ENCODE results near the gene RALGPS1.

RALGPS1 gene

GRCh38 chr9:127056446-127056845 is 141.9 kb downstream of the RALGPS1 start:
- H3K4me3 Mint-ChIP-seq = no peak overlapping the region
- intact Hi-C loops (cut with micrococcal nuclease) = no loop called here
- H3K27me3 Mint-ChIP-seq = no peaks in the 10 kb centered on the region
- peaks cover 10% of the 10 kb centered on the region for H3K4me1 Mint-ChIP-seq (ENCODE audit: low read depth)
- no peaks in the 10 kb centered on the region for H3K36me3 Mint-ChIP-seq (ENCODE audit: low read depth)
- H3K9me3 Mint-ChIP-seq = no peaks in the 10 kb centered on the region
- H3K27ac Mint-ChIP-seq = no peak overlapping the region

- H3K36me3 Mint-ChIP-seq (ENCODE audit: low read depth) = no peaks in the 10 kb centered on the region
- H3K4me1 Mint-ChIP-seq (ENCODE audit: low read depth) = peaks cover 10% of the 10 kb centered on the region
- intact Hi-C loops (cut with micrococcal nuclease) = no loop called here
- no peaks in the 10 kb centered on the region for H3K27me3 Mint-ChIP-seq
- H3K4me3 Mint-ChIP-seq = no peak overlapping the region
- no peaks in the 10 kb centered on the region for H3K9me3 Mint-ChIP-seq
- no peak overlapping the region for H3K27ac Mint-ChIP-seq
Observed at GRCh38 chr9:127058011-127058644, 143.5 kb downstream of the RALGPS1 start.

GRCh38 chr9:127058645-127059021 is 144.1 kb downstream of the RALGPS1 start:
- H3K27ac Mint-ChIP-seq = no peak overlapping the region
- intact Hi-C loops (cut with micrococcal nuclease) = no loop called here
- no peak overlapping the region for H3K4me3 Mint-ChIP-seq
- H3K4me1 Mint-ChIP-seq (ENCODE audit: low read depth) = peaks cover 10% of the 10 kb centered on the region
- H3K36me3 Mint-ChIP-seq (ENCODE audit: low read depth) = no peaks in the 10 kb centered on the region
- H3K9me3 Mint-ChIP-seq = no peaks in the 10 kb centered on the region
- no peaks in the 10 kb centered on the region for H3K27me3 Mint-ChIP-seq

GRCh38 chr9:127059030-127059429 is 144.4 kb downstream of the RALGPS1 start:
- Mint-ChIP-seq H3K9me3 (no peaks in the 10 kb centered on the region), H3K4me1 (ENCODE audit: low read depth) (peaks cover 10% of the 10 kb centered on the region), H3K36me3 (ENCODE audit: low read depth) (no peaks in the 10 kb centered on the region), H3K4me3 (no peak overlapping the region), H3K27ac (no peak overlapping the region), H3K27me3 (no peaks in the 10 kb centered on the region)
- intact Hi-C loops (cut with micrococcal nuclease) = no loop called here

GRCh38 chr9:127059765-127060361 is 145.3 kb downstream of the RALGPS1 start:
- H3K4me3 Mint-ChIP-seq = no peak overlapping the region
- intact Hi-C loops (cut with micrococcal nuclease) = no loop called here
- peaks cover 10% of the 10 kb centered on the region for H3K4me1 Mint-ChIP-seq (ENCODE audit: low read depth)
- H3K27me3 Mint-ChIP-seq = no peaks in the 10 kb centered on the region
- H3K9me3 Mint-ChIP-seq = no peaks in the 10 kb centered on the region
- H3K36me3 Mint-ChIP-seq (ENCODE audit: low read depth) = no peaks in the 10 kb centered on the region
- no peak overlapping the region for H3K27ac Mint-ChIP-seq

GRCh38 chr9:127061411-127061810 is 146.8 kb downstream of the RALGPS1 start:
- peaks cover 10% of the 10 kb centered on the region for H3K4me1 Mint-ChIP-seq (ENCODE audit: low read depth)
- no peaks in the 10 kb centered on the region for H3K27me3 Mint-ChIP-seq
- no peaks in the 10 kb centered on the region for H3K9me3 Mint-ChIP-seq
- H3K4me3 Mint-ChIP-seq = no peak overlapping the region
- H3K27ac Mint-ChIP-seq = no peak overlapping the region
- H3K36me3 Mint-ChIP-seq (ENCODE audit: low read depth) = no peaks in the 10 kb centered on the region
- intact Hi-C loops (cut with micrococcal nuclease) = no loop called here

- peaks cover 24% of the 10 kb centered on the region for H3K4me1 Mint-ChIP-seq (ENCODE audit: low read depth)
- H3K4me3 Mint-ChIP-seq = no peak overlapping the region
- H3K36me3 Mint-ChIP-seq (ENCODE audit: low read depth) = no peaks in the 10 kb centered on the region
- no peaks in the 10 kb centered on the region for H3K27me3 Mint-ChIP-seq
- H3K27ac Mint-ChIP-seq = no peak overlapping the region
- no peaks in the 10 kb centered on the region for H3K9me3 Mint-ChIP-seq
- intact Hi-C loops (cut with micrococcal nuclease) = no loop called here
Observed at GRCh38 chr9:127064335-127064734, 149.8 kb downstream of the RALGPS1 start.

- no peak overlapping the region for H3K4me3 Mint-ChIP-seq
- intact Hi-C loops (cut with micrococcal nuclease) = no loop called here
- no peaks in the 10 kb centered on the region for H3K27me3 Mint-ChIP-seq
- H3K27ac Mint-ChIP-seq = no peak overlapping the region
- H3K9me3 Mint-ChIP-seq = no peaks in the 10 kb centered on the region
- peaks cover 17% of the 10 kb centered on the region for H3K4me1 Mint-ChIP-seq (ENCODE audit: low read depth)
- H3K36me3 Mint-ChIP-seq (ENCODE audit: low read depth) = no peaks in the 10 kb centered on the region
Observed at GRCh38 chr9:127065592-127065991, 151.0 kb downstream of the RALGPS1 start.

GRCh38 chr9:127066060-127066850 is 151.7 kb downstream of the RALGPS1 start:
- Mint-ChIP-seq H3K27ac (no peak overlapping the region), H3K27me3 (no peaks in the 10 kb centered on the region), H3K4me3 (no peak overlapping the region), H3K4me1 (ENCODE audit: low read depth) (peaks cover 17% of the 10 kb centered on the region), H3K36me3 (ENCODE audit: low read depth) (no peaks in the 10 kb centered on the region), H3K9me3 (no peaks in the 10 kb centered on the region)
- intact Hi-C loops (cut with micrococcal nuclease) = no loop called here

GRCh38 chr9:127066851-127067136 is 152.2 kb downstream of the RALGPS1 start:
- no peaks in the 10 kb centered on the region for H3K27me3 Mint-ChIP-seq
- no peak overlapping the region for H3K27ac Mint-ChIP-seq
- no peaks in the 10 kb centered on the region for H3K36me3 Mint-ChIP-seq (ENCODE audit: low read depth)
- no peaks in the 10 kb centered on the region for H3K9me3 Mint-ChIP-seq
- intact Hi-C loops (cut with micrococcal nuclease) = no loop called here
- no peak overlapping the region for H3K4me3 Mint-ChIP-seq
- peaks cover 17% of the 10 kb centered on the region for H3K4me1 Mint-ChIP-seq (ENCODE audit: low read depth)

- Mint-ChIP-seq H3K36me3 (ENCODE audit: low read depth) (no peaks in the 10 kb centered on the region), H3K27me3 (no peaks in the 10 kb centered on the region), H3K27ac (no peak overlapping the region), H3K9me3 (no peaks in the 10 kb centered on the region), H3K4me1 (ENCODE audit: low read depth) (peaks cover 17% of the 10 kb centered on the region), H3K4me3 (no peak overlapping the region)
- intact Hi-C loops (cut with micrococcal nuclease) = no loop called here
Observed at GRCh38 chr9:127067603-127068220, 153.1 kb downstream of the RALGPS1 start.

GRCh38 chr9:127074561-127075548 is 160.3 kb downstream of the RALGPS1 start:
- H3K4me3 Mint-ChIP-seq = no peak overlapping the region

GRCh38 chr9:127075624-127076372 is 161.2 kb downstream of the RALGPS1 start:
- H3K4me3 Mint-ChIP-seq = no peak overlapping the region
- intact Hi-C loops (cut with micrococcal nuclease) = no loop called here
- H3K9me3 Mint-ChIP-seq = no peaks in the 10 kb centered on the region
- no peaks in the 10 kb centered on the region for H3K36me3 Mint-ChIP-seq (ENCODE audit: low read depth)
- H3K27ac Mint-ChIP-seq = no peak overlapping the region
- peaks cover 20% of the 10 kb centered on the region for H3K27me3 Mint-ChIP-seq
- H3K4me1 Mint-ChIP-seq (ENCODE audit: low read depth) = no peaks in the 10 kb centered on the region

More at GRCh38 chr9:127074561-127075548, 160.3 kb downstream of the RALGPS1 start:
- H3K4me1 Mint-ChIP-seq (ENCODE audit: low read depth) = no peaks in the 10 kb centered on the region
- H3K27me3 Mint-ChIP-seq = peaks cover 20% of the 10 kb centered on the region
- H3K27ac Mint-ChIP-seq = no peak overlapping the region
- no peaks in the 10 kb centered on the region for H3K36me3 Mint-ChIP-seq (ENCODE audit: low read depth)
- no peaks in the 10 kb centered on the region for H3K9me3 Mint-ChIP-seq
- intact Hi-C loops (cut with micrococcal nuclease) = no loop called here
